Heart right ventricle (tissue), 16 donors: ENCODE results near the gene LRRC42. TPM values are rescaled to one million over a fixed set of nuclear protein-coding genes. Genes with fewer than 3 reads are reported as not detected.

ENCODE experiments used
- ATAC-seq, 8 donors: fragments of 200-7000 bp; cut with Tn5 transposase; one replicate each; pipeline ENCODE4 v1.9.1; 2020; ENCODE audit warnings: mild to moderate bottlenecking in 8 of 8, moderate library complexity in 8 of 8, moderate number of reproducible peaks in 1 of 8
- DNase-seq, 2 donors: peaks; one replicate each; pipeline ENCODE4 v3.0.0-alpha.2; 2020
- H3K27ac ChIP-seq, 10 donors: fragments of 200-600 bp; sonication (generic) in 2 of 10; one replicate each; pipeline versions ENCODE4 v1.5.0 to v1.8.0; 2020 to 2022; ENCODE audit warnings: mild to moderate bottlenecking in 3 of 10
- H3K27me3 ChIP-seq, 7 donors: fragments of 200-600 bp; one replicate each; pipeline ENCODE4 v1.8.0; 2021 to 2022; ENCODE audit warnings: mild to moderate bottlenecking in 2 of 7
- H3K36me3 ChIP-seq, 9 donors: fragments of 200-600 bp; sonication (generic) in 1 of 9; one replicate each; pipeline versions ENCODE4 v1.5.0 to v1.8.0; 2020 to 2022; ENCODE audit warnings: mild to moderate bottlenecking in 2 of 9
- H3K4me1 ChIP-seq, 9 donors: fragments of 200-600 bp; sonication (generic) in 1 of 9; one replicate each; pipeline versions ENCODE4 v1.5.0 to v1.8.0; 2020 to 2022; ENCODE audit warnings: mild to moderate bottlenecking in 4 of 9
- H3K4me3 ChIP-seq, 10 donors: fragments of 200-600 bp; sonication (generic) in 2 of 10; one replicate each; pipeline versions ENCODE4 v1.5.0 to v1.8.0; 2020 to 2022; ENCODE audit warnings: mild to moderate bottlenecking in 7 of 10, moderate library complexity in 2 of 10
- H3K9me3 ChIP-seq, 11 donors: fragments of 200-600 bp in 10 of 11; sonication (generic) in 2 of 11; one replicate each; pipeline versions ENCODE4 v1.5.0 to v1.8.0; 2013 to 2022; ENCODE audit warnings: mild to moderate bottlenecking in 2 of 11, control low read depth in 1 of 11, moderate library complexity in 1 of 11
- CTCF ChIP-seq, 9 donors: fragments of 200-600 bp; sonication (generic) in 2 of 9; IDR thresholded peaks; one replicate each; pipeline versions ENCODE4 v1.5.0 to v1.8.0; 2021 to 2022; ENCODE audit warnings: antibody characterized with exemption in 9 of 9, mild to moderate bottlenecking in 5 of 9, moderate library complexity in 1 of 9
- WGBS, 2 donors: extraction: QIAGEN DNeasy Blood & Tissue Kit; methylation state at CpG; one replicate each; pipeline ENCODE4 v1.1.7; 2013; ENCODE audit warnings: inconsistent platforms in 1 of 2; 5-methylcytosine and 5-hydroxymethylcytosine counted together
- intact Hi-C, 10 donors: fragments of 100-400 bp; cut with DNase I; formaldehyde crosslinking; loops; one replicate each; pipeline versions ENCODE4 v1.11.1 to v1.14.2; 2022
- polyA plus RNA-seq, 2 donors: library from polyadenylated mRNA; stranded (reverse); fragments of 200-250 nt; gene quantifications; one replicate each; pipeline ENCODE4 v1.2.3, GENCODE V29; 2013
- total RNA-seq, 10 donors: library from RNA; stranded (reverse); fragmentation: NEBNext Ultra II Directional in 3 of 10; extraction: Animal tissue kit (Norgen Biotek cat#: 25700) in 3 of 10; gene quantifications; one replicate each; pipeline versions ENCODE4 v1.2.1 to v1.2.4, GENCODE V29; 2021 to 2023
- donor health status: Arrhythmogenic right ventricular cardiomyopathy.
- donor health status: ischemic (EF 13 %, LVEDD 7.1; RV severe dilation, severe dysfunction).
- donor health status: healthy with polysubstance abuse.
- donor health status: DM: no; HTN: yes; CAD: no.
- donor health status: DM: no; HTN: no; CAD: no.
- donor health status: ischemic (EF 25% LVEDD 6.9; RV normal size, moderate dysfunction).
- donor health status: ischemic (EF 25% LVEDD 5.7; RV mildly dilated, moderate dysfunction).
- donor health status: healthy.
- donor health status: DM: yes; HTN: yes; CAD: no.
- donor health status: Ischemic cardiomyopathy.
- donor health status: ischemic (EF 35%, LVEDD 5.7; RV mildly dilated, moderate dysfunction).
- donor health status: nonischemic (EF 11% LVEDD 7.7; RV severe dilation, severe dysfunction).
- donor health status: DM: yes; HTN: yes; CAD: no.
- donor health status: PGD.
- donor health status: ischemic (EF 29% LVEDD 5.4; RV normal size, mild dysfunction).
- donor health status: nonischemic (EF 23%, LVEDD 6.1; RV moderate dilation, normal function).

The LRRC42 gene
- total and polyA plus RNA-seq, 12 donors, result 2.9 to 16.5 (median 13.9) TPM

GRCh38 chr1:53951697-53952096 lies 5.5 kb downstream of the LRRC42 start:
- Histone ChIP-seq H3K4me1 (peaks cover 0 to 48% (median 25%) of the 10 kb centered on the region in 9 donors), H3K4me3 (no peak overlapping the region), H3K9me3 (no peaks in the 10 kb centered on the region), H3K36me3 (peaks cover 0 to 57% (median 20%) of the 10 kb centered on the region in 9 donors), H3K27ac (no peak overlapping the region), H3K27me3 (no peaks in the 10 kb centered on the region)
- intact Hi-C loops, result loop anchor here in 1 of 10 donors (5.0 kb wide), 2 partner anchors 74 to 89 kb away; no protein-coding TSS in a partner anchor
- no peak for TF ChIP-seq CTCF (IDR thresholded peaks at IDR 0.05)
- ATAC-seq (no peak), DNase-seq (no peak)
- WGBS, 2 donors, result 95 to 97% methylated on average over 5 of the region's 5 CpGs

- WGBS, 2 donors, result 83 to 90% methylated on average over 2 of the region's 2 CpGs
- H3K27me3 ChIP-seq, result no peaks in the 10 kb centered on the region
- no peak for ATAC-seq
- peaks cover 3 to 42% (median 17%) of the 10 kb centered on the region in 9 donors for H3K4me1 ChIP-seq
- no peak overlapping the region for H3K4me3 ChIP-seq
- DNase-seq, result no peak
- intact Hi-C loops, result loop anchor here in 1 of 10 donors (5.0 kb wide), 2 partner anchors 77 to 92 kb away; no protein-coding TSS in a partner anchor
- no peak overlapping the region for H3K27ac ChIP-seq
- no peak for TF ChIP-seq CTCF (IDR thresholded peaks at IDR 0.05)
- no peaks in the 10 kb centered on the region for H3K9me3 ChIP-seq
- H3K36me3 ChIP-seq, result peaks cover 0 to 81% (median 20%) of the 10 kb centered on the region in 9 donors
These were observed 8.0 kb downstream of the LRRC42 start for GRCh38 chr1:53954128-53954527.

GRCh38 chr1:53956308-53957168 lies 10.4 kb downstream of the LRRC42 start:
- WGBS, 2 donors, result 81 to 86% methylated on average over 3 of the region's 3 CpGs
- no peak for ATAC-seq
- H3K4me1 ChIP-seq, result peaks cover 0 to 27% (median 10%) of the 10 kb centered on the region in 9 donors
- no peaks in the 10 kb centered on the region for H3K27me3 ChIP-seq
- no peak for DNase-seq
- H3K4me3 ChIP-seq, result no peak overlapping the region
- peak overlapping the region in 2 of 10 donors; percentile 19 to 43 for H3K27ac ChIP-seq
- intact Hi-C loops, result loop anchor here in 1 of 10 donors (5.0 kb wide), 1 partner anchor 79 kb away; no protein-coding TSS in a partner anchor
- no peaks in the 10 kb centered on the region for H3K9me3 ChIP-seq
- TF ChIP-seq CTCF (IDR thresholded peaks at IDR 0.05), result no peak
- H3K36me3 ChIP-seq, result peaks cover 0 to 94% (median 33%) of the 10 kb centered on the region in 9 donors

- ATAC-seq (peak in 1 of 8 donors; percentile 17), DNase-seq (no peak)
- H3K36me3 ChIP-seq, result peaks cover 0 to 94% (median 34%) of the 10 kb centered on the region in 9 donors
- no peak for TF ChIP-seq CTCF (IDR thresholded peaks at IDR 0.05)
- intact Hi-C loops, result loop anchor here in 1 of 10 donors (5.0 kb wide), 1 partner anchor 80 kb away; no protein-coding TSS in a partner anchor
- H3K9me3 ChIP-seq, result no peaks in the 10 kb centered on the region
- H3K4me1 ChIP-seq, result peaks cover 0 to 27% (median 10%) of the 10 kb centered on the region in 9 donors
- H3K27ac ChIP-seq, result peak overlapping the region in 2 of 10 donors; percentile 19 to 43
- 34 to 46% methylated on average over 3 of the region's 3 CpGs for WGBS, 2 donors
- no peaks in the 10 kb centered on the region for H3K27me3 ChIP-seq
- no peak overlapping the region for H3K4me3 ChIP-seq
These were observed 11.2 kb downstream of the LRRC42 start for GRCh38 chr1:53957194-53957818.
